Measurements from ENCODE around the gene TMCO4.

Gene TMCO4

DNA sequence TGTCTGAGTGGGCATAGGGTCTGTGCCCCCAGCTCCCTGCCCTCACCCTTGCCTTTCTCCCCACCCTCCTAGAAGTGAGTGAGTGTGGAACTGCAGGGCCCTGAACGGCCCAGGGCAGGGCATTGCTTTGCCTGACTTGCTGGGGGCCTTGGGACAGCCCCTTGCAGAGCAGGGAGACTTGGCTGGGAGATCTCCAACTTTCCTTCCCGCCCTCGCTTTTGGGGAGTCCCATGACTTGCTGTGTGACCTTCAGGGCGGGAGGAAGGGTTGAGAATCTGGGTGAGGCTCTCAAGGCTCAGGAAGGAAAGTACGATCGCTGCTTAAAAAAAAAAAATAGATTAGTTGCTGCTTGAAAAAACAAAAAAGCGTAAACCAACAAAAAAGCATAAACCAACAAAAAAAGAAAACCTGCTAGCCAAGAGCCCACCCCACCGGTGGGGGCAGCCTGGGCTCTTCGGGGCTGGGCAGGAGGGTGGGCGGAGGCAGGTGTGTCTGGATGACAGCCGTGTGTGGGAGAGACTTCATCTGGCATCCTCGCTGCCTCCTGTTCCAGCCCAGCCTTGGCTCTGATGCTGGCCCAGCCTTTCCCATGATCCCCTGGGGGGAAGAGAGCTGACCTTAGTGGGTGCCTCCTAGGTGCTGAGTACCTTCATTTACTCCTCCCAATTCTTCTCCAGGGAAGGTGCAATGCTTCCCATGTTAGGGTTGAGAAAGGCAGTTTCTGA lies 149.1 kb downstream of the TMCO4 start:
- peaks cover 14% of the 10 kb centered on the region for H3K27me3 ChIP-seq (ENCODE audit: control insufficient read depth, insufficient read depth, low read length, poor library complexity, severe bottlenecking)
- no peaks in the 10 kb centered on the region for H3K4me1 ChIP-seq (ENCODE audit: control insufficient read depth, insufficient read depth, low read length)
- H3K9me3 ChIP-seq (ENCODE audit: control insufficient read depth, low read length) = no peaks in the 10 kb centered on the region
- H3K36me3 ChIP-seq (ENCODE audit: control insufficient read depth, insufficient read depth, low read length) = no peaks in the 10 kb centered on the region
- no peak overlapping the region for H3K4me3 ChIP-seq (ENCODE audit: insufficient read depth, low read depth, low read length)
- 81 to 84% methylated on average over 12 of the region's 12 CpGs for WGBS, 2 experiments
- H3K27ac ChIP-seq (ENCODE audit: insufficient read depth, low read depth, low read length, poor library complexity, severe bottlenecking) = no peak overlapping the region

DNA sequence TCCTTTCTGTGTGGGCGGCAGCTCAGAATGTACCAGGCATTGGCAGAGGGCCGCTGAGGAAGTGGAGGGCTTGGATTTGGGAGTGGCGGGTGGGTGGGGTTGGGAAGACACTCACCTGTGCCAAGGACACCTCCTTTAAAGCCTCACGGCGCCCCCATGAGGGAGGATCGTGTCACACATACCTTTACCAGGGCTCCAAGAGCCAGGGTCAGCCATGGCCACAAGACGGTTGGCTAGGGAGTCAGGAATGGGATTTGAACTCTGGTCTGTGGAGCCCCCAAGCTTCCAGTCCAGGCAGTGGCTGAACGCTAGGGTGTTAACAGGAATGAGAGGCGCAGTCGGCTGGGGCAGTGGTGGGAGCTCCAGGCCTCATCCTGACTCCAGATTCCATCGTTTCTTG lies 151.0 kb downstream of the TMCO4 start:
- no peak overlapping the region for H3K27ac ChIP-seq (ENCODE audit: insufficient read depth, low read depth, low read length, poor library complexity, severe bottlenecking)
- peaks cover 30% of the 10 kb centered on the region for H3K27me3 ChIP-seq (ENCODE audit: control insufficient read depth, insufficient read depth, low read length, poor library complexity, severe bottlenecking)
- no peaks in the 10 kb centered on the region for H3K4me1 ChIP-seq (ENCODE audit: control insufficient read depth, insufficient read depth, low read length)
- H3K9me3 ChIP-seq (ENCODE audit: control insufficient read depth, low read length) = no peaks in the 10 kb centered on the region
- H3K4me3 ChIP-seq (ENCODE audit: insufficient read depth, low read depth, low read length) = no peak overlapping the region
- no peaks in the 10 kb centered on the region for H3K36me3 ChIP-seq (ENCODE audit: control insufficient read depth, insufficient read depth, low read length)
- WGBS, 2 experiments = 63 to 65% methylated on average over 11 of the region's 11 CpGs

DNA sequence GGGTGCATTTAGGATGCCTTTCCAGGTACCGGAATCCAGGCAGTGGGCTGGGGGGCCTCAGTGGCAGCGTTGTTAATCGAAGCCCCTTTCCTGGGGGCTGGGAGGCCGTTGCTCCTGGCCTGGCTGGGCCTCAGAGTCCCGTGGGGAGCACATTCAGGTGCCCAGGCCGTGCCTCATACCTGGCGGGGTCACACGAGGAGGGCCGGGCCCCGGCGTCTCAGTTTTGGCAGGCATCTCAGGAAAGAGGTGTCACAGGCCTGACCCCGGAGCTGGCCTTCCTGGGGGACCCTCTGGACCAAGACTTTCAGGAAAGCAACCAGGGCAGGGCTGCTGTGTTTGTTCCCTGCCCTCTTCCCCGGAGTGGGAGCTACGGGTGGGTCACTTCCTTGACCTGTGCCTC lies 151.5 kb downstream of the TMCO4 start:
- Histone ChIP-seq H3K4me3 (ENCODE audit: insufficient read depth, low read depth, low read length) (no peak overlapping the region), H3K36me3 (ENCODE audit: control insufficient read depth, insufficient read depth, low read length) (no peaks in the 10 kb centered on the region), H3K27ac (ENCODE audit: insufficient read depth, low read depth, low read length, poor library complexity, severe bottlenecking) (no peak overlapping the region), H3K27me3 (ENCODE audit: control insufficient read depth, insufficient read depth, low read length, poor library complexity, severe bottlenecking) (peaks cover 34% of the 10 kb centered on the region), H3K9me3 (ENCODE audit: control insufficient read depth, low read length) (no peaks in the 10 kb centered on the region), H3K4me1 (ENCODE audit: control insufficient read depth, insufficient read depth, low read length) (no peaks in the 10 kb centered on the region)
- WGBS, 2 experiments = 92% methylated on average over 14 of the region's 14 CpGs

DNA sequence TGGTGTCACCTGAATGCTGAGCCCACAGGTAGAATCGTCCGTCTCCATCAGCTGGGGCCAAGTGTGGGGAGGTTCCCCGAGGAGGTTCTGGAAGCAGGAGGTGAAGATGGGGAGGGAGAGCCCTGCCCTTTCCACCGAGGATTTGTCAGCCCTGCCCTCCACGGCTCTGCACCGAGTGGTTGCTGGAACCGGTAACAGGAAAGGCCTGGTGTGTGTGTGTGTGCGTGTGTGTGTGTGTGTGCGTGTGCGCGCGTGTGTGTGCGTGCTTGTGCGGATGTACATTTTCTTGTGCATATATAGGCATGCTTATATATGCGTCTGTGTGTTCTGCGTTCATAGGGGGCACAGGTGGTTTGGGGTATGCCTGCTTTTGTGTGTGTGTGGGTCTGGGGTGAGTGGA lies 152.1 kb downstream of the TMCO4 start:
- Histone ChIP-seq H3K4me3 (ENCODE audit: insufficient read depth, low read depth, low read length) (no peak overlapping the region), H3K9me3 (ENCODE audit: control insufficient read depth, low read length) (no peaks in the 10 kb centered on the region), H3K27ac (ENCODE audit: insufficient read depth, low read depth, low read length, poor library complexity, severe bottlenecking) (no peak overlapping the region), H3K27me3 (ENCODE audit: control insufficient read depth, insufficient read depth, low read length, poor library complexity, severe bottlenecking) (peaks cover 40% of the 10 kb centered on the region), H3K4me1 (ENCODE audit: control insufficient read depth, insufficient read depth, low read length) (no peaks in the 10 kb centered on the region), H3K36me3 (ENCODE audit: control insufficient read depth, insufficient read depth, low read length) (no peaks in the 10 kb centered on the region)
- 91% methylated on average over 16 of the region's 16 CpGs for WGBS, 2 experiments

GRCh38 chr1:19646377-19647319 lies 153.1 kb downstream of the TMCO4 start:
- H3K27me3 ChIP-seq (ENCODE audit: control insufficient read depth, insufficient read depth, low read length, poor library complexity, severe bottlenecking) = peaks cover 50% of the 10 kb centered on the region
- H3K9me3 ChIP-seq (ENCODE audit: control insufficient read depth, low read length) = no peaks in the 10 kb centered on the region
- no peak overlapping the region for H3K4me3 ChIP-seq (ENCODE audit: insufficient read depth, low read depth, low read length)
- WGBS, 2 experiments = 92 to 93% methylated on average over 9 of the region's 9 CpGs
- H3K27ac ChIP-seq (ENCODE audit: insufficient read depth, low read depth, low read length, poor library complexity, severe bottlenecking) = no peak overlapping the region
- H3K4me1 ChIP-seq (ENCODE audit: control insufficient read depth, insufficient read depth, low read length) = no peaks in the 10 kb centered on the region
- H3K36me3 ChIP-seq (ENCODE audit: control insufficient read depth, insufficient read depth, low read length) = no peaks in the 10 kb centered on the region

DNA sequence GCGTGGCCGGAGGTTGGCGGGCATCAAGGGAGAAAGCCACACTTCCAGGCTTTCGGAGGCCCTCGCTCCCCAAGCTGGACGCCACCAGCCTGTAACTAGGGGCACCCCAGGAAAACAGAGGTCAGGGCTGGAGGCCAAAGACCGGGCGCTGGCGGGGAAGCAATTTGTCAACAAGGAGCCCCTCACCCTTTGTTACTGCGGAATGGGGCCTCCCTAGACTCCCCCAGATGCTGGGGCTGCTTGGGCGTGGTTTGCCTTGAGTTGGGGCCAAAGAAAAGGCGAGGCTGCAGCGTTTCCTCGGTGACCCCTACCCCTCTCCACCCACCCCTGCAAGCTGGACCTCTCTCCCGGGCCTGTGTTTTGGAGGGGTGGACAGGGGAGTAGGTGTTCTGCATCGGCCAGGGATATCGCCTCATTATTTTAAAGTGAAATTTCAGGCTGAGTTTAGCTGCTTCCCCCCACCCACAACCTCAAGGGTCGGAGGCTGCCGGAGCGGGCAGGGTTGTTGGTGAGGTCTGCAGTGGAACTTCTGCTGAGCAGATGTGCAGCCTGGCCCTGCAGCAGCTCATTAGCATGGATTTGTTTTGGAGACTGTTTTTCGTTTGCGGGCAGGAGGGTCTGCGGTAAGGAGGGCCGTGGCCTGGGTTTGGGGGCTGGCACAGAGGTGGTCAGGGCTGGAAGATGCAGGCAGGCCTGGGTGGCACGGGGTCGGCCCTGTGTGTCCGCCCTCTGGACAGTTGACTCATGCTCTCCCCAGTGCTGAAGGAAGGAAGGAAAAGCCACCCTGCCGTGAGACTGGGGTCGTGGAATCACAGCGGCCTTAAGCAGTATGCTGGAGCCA lies 154.1 kb downstream of the TMCO4 start:
- WGBS, 2 experiments = 48 to 53% methylated on average over 26 to 30 of the region's 30 CpGs
- H3K4me1 ChIP-seq (ENCODE audit: control insufficient read depth, insufficient read depth, low read length) = peaks cover 5% of the 10 kb centered on the region
- peak overlapping the region; percentile 40 for H3K4me3 ChIP-seq (ENCODE audit: insufficient read depth, low read depth, low read length)
- H3K27ac ChIP-seq (ENCODE audit: insufficient read depth, low read depth, low read length, poor library complexity, severe bottlenecking) = no peak overlapping the region
- no peaks in the 10 kb centered on the region for H3K36me3 ChIP-seq (ENCODE audit: control insufficient read depth, insufficient read depth, low read length)
- H3K27me3 ChIP-seq (ENCODE audit: control insufficient read depth, insufficient read depth, low read length, poor library complexity, severe bottlenecking) = peaks cover 57% of the 10 kb centered on the region
- H3K9me3 ChIP-seq (ENCODE audit: control insufficient read depth, low read length) = no peaks in the 10 kb centered on the region

- no peak overlapping the region for H3K27ac ChIP-seq (ENCODE audit: insufficient read depth, low read depth, low read length, poor library complexity, severe bottlenecking)
- peaks cover 11% of the 10 kb centered on the region for H3K4me1 ChIP-seq (ENCODE audit: control insufficient read depth, insufficient read depth, low read length)
- no peaks in the 10 kb centered on the region for H3K9me3 ChIP-seq (ENCODE audit: control insufficient read depth, low read length)
- 1% methylated on average over 71 of the region's 71 CpGs for WGBS, 2 experiments
- H3K4me3 ChIP-seq (ENCODE audit: insufficient read depth, low read depth, low read length) = peak overlapping the region; percentile 40
- H3K27me3 ChIP-seq (ENCODE audit: control insufficient read depth, insufficient read depth, low read length, poor library complexity, severe bottlenecking) = peaks cover 57% of the 10 kb centered on the region
- H3K36me3 ChIP-seq (ENCODE audit: control insufficient read depth, insufficient read depth, low read length) = no peaks in the 10 kb centered on the region
Measured at GRCh38 chr1:19644681-19645410, 154.9 kb downstream of the TMCO4 start.

- Histone ChIP-seq H3K36me3 (ENCODE audit: control insufficient read depth, insufficient read depth, low read length) (no peaks in the 10 kb centered on the region), H3K27ac (ENCODE audit: insufficient read depth, low read depth, low read length, poor library complexity, severe bottlenecking) (no peak overlapping the region), H3K4me3 (ENCODE audit: insufficient read depth, low read depth, low read length) (peak overlapping the region; percentile 40), H3K27me3 (ENCODE audit: control insufficient read depth, insufficient read depth, low read length, poor library complexity, severe bottlenecking) (peaks cover 57% of the 10 kb centered on the region), H3K9me3 (ENCODE audit: control insufficient read depth, low read length) (no peaks in the 10 kb centered on the region), H3K4me1 (ENCODE audit: control insufficient read depth, insufficient read depth, low read length) (peaks cover 13% of the 10 kb centered on the region)
- WGBS, 2 experiments = 0 to 1% methylated on average over 51 of the region's 51 CpGs
Measured at GRCh38 chr1:19644395-19644680, 155.4 kb downstream of the TMCO4 start.

- H3K36me3 ChIP-seq (ENCODE audit: control insufficient read depth, insufficient read depth, low read length) = no peaks in the 10 kb centered on the region
- WGBS, 2 experiments = 5% methylated on average over 90 of the region's 90 CpGs
- no peaks in the 10 kb centered on the region for H3K9me3 ChIP-seq (ENCODE audit: control insufficient read depth, low read length)
- no peak within 1 kb of the TSS for H3K27ac ChIP-seq (ENCODE audit: insufficient read depth, low read depth, low read length, poor library complexity, severe bottlenecking)
- H3K4me1 ChIP-seq (ENCODE audit: control insufficient read depth, insufficient read depth, low read length) = peaks cover 13% of the 10 kb centered on the region
- H3K27me3 ChIP-seq (ENCODE audit: control insufficient read depth, insufficient read depth, low read length, poor library complexity, severe bottlenecking) = peaks cover 57% of the 10 kb centered on the region
- peak within 1 kb of the TSS; percentile 40 for H3K4me3 ChIP-seq (ENCODE audit: insufficient read depth, low read depth, low read length)
Measured at GRCh38 chr1:19643602-19644394, 155.9 kb downstream of the TMCO4 start, which contains the start of gene NBL1. NBL1 (plus strand) TSS chr1:19644311; CDS start chr1:19655031, 10,720 bp downstream.
